Activated CD4-positive, alpha-beta T cell treated with anti-CD3 and anti-CD28 coated beads, Interleukin-2, amount 50 U/mL, for 16 hours (primary cell): Measurements from ENCODE around the gene PRR3.
A peak's percentile ranks its signal among the peaks of the same experiment; 100 is the strongest.

ENCODE experiments used
- DNase-seq: peaks from one replicate; pipeline ENCODE4 v3.0.0-alpha.2; 2020

PRR3 gene

DNA sequence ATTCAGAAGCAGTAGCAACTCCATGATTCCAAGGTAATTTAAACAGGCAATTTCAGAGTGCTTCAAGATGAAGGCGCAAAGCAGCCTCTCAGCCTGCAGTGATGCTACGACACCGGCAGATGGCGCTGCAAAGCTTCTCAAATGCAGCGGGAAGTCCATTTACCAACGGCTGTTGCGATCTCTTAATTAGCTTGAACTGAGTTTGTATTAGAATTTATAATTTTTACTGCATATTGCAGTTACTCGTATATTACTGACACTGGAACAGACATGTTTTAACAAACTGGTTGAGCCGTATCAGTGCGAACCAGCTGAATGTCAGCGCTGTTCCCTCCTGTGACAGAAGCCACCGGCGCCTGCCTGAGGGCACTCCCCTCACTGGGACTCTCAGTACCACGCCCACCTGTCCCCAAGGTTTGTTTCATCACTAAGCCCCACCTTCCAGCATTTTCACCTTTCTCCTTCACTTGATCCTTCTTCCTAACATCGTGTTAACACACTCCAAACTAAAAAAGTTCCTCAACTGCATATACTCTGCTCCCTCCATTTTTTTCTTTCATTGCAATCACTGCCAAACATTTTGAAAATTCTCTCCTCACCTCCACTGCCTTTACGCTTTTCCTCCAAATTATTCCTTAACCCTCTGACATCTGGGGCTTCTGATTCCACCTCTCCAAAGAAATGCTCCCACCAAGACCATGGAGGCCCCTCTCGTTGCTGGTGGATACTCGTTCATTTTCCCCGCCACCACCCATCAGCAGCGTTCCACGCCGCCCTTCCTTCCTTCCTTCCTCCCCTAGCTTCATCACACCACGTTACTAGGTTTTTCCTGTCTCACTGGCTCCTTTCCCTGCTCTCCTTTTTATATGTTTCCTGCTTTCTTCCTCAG lies 15.3 kb upstream of the PRR3 start:
- DNase-seq, result peak; percentile 84

DNA sequence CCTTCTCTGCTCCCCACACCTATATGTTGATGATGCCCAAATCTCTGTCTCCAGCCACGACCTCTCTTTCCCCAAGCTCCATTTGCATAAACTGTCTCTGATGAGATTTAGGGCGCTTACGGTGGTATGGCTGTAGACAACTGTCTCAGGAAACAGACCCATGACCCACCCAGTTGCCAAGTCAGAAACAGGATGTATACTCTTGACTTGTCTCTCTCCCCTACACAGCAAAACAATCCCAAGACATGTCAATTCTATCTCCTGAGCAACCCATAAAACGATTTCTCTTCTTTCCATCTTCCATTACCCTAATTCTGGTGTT lies 14.7 kb upstream of the PRR3 start:
- DNase-seq, result peak; percentile 14

DNA sequence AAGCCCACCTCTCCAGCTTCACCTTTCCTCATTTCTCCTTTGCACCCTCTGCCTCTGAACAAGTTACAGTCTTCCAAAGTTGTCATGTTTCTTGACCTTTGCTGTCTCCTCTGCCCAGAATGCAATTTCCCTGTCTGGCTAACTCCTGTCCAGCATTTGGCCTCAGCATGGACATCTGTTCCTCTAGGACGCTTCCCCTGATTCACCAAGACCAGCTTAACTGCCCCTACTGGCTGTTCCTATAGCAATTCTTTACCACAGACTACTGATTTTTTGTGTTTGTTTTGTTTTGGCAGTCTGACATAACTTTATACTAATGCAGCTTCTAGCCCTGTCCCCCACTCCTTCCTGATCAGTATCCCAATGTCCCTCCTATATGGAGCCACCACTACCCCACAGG lies 14.2 kb upstream of the PRR3 start:
- DNase-seq, result no peak

DNA sequence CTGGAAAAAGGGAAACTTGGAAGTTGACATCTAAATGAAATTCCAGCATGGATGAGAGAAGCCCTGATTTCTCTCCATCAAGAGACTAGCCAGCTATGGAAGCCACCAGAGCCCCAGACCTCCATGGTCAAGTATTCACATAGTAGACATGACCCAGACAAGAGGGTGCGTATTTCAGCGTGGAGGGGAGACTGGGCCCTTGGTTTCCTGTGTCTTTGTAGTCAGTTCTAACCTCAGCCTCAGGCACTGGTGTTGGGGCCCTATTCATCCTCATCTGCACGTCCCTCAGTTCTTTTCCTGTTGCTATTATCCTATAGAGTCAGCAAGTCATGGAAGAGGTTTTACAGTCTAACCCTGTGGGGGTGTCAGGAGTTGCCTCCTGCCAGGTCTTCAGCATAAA lies 13.3 kb upstream of the PRR3 start:
- no peak for DNase-seq

DNA sequence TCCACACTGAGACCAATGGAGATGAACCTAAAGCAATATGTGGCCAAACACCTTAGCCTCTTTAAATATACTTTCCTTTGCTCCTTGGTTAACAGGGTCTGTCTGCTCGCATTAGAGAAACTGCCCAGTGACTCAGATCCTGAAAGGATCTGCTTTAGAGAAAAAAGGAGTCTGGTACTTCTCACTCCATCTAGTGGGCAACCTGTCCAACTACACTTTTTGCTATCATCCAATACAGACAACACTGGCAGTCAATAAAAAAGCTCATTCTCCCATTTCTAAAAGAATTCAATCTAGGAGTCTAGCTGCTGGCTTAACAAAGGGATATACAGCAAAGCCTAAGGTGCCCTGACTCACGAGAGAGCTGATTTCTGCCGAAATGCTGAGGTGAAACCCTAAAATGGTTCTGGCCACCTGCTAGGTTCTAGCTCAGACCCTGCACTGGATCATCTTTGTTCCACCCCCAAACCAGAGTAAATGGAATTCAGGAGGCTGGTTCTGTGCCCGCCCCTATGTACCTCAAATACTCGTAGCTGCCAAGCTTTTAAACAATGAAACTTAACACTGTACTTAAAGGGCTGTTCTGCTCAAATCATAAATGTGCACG lies 12.3 kb upstream of the PRR3 start:
- DNase-seq, result peak; percentile 77

DNA sequence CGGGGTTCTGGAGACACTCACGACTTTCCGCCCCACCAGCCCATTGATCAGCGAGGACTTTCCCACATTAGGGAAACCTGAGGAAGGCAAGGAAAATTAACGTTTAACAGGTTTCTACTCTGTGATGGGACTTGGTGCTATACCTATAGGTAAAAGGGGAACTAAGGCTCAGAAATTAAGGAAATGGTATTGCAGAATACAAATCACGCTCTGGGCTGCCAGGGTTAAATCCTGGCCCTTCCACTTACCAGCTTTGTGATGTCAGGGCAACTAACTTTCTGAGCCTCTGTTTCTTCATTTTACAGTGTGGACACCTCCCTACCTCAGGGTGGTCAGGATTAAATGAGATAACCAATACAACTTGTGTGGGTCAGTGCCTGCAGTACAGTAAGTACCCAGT lies 9.6 kb upstream of the PRR3 start:
- no peak for DNase-seq

DNA sequence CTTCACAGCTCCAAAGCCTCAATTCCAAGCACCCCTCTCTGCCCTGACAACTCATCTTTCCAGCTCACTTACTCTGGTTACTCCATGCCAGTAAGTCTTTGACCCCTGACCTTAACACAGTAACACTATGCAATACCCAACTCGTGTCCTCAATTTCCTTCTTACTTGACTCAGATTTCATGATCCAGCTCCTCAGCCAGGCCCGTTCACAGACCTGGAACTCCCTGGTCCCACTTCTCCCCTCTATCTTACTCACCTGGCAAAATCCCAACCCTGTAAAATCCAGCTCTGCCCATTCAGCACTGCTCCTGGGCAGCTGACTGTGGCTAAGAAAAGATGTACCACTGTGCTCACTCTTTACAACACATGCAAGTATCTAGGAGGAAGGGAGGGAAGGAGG lies 8.7 kb upstream of the PRR3 start:
- DNase-seq, result no peak

DNA sequence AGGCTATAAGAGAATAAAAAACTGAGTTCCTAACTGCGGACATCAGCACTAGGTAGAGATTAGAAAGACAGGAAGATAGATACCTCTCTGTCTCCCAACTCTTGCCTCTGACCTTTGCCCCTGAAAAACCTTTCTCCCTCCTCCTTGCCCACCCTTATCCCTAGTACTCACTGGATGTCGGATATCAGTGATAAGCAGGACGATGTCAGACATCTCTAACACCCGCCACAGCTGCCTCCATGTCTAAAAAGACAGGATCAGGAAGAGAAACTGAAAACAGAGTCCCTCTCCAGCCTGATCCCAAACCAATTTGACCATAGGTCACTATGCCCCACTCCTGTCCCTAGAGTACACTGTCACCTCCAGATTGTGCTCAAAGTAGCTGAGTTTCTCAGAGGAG lies 2.7 kb upstream of the PRR3 start:
- DNase-seq, result no peak

DNA sequence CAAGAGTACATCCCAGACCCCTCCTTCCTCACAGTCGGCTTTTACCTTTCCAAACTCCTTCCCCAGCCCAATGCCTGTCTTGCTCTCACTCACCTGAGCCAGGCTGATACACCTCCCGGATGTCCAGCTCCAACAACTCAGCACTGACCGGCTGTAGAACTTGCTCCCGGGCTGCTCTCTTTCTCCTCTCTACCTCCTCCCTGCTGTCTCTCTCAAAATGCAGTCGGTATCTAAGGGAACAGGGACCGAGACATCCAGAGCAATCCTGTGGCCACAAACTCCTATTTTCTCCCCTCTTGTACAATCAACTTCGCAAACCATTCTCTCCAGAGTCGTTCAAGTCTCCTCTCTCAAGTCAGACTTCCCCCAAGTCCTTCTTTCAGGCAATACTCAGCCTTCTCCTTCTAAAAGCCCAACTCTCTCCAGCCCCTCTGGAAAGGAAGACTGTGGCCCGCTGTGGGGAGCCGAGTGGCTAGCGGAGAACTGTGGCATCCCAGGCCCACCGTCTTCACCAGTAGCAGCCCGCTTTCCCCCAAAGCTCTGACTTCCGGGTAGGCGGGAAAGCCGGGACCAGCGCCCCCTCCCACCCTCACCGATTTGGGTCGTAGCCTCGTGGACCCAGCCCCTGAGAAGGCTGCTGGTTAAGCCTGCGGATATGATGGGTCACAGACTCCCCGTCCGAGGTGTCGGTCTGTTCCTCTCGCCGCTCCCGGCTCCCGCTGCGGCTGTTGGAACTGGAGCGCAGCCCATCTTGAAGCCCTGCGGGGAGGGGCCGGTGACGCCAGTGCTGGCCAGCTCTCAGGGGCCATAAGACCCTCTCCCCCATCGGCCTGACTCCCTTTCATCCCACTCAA lies 1.9 kb upstream of the PRR3 start:
- no peak for DNase-seq

DNA sequence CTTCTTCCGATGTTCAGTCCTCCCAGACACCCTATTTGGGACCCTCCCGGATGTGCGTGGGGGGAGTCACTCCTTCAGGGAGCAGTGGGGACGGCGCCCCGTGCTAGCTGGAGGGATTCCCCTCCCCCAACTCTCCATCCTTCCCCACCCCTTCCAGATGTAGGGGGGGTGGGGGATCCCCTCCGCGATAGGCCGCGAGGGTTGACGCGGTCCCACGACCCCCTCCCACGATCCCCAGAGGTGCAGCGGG lies 1.4 kb upstream of the PRR3 start:
- no peak for DNase-seq

DNA sequence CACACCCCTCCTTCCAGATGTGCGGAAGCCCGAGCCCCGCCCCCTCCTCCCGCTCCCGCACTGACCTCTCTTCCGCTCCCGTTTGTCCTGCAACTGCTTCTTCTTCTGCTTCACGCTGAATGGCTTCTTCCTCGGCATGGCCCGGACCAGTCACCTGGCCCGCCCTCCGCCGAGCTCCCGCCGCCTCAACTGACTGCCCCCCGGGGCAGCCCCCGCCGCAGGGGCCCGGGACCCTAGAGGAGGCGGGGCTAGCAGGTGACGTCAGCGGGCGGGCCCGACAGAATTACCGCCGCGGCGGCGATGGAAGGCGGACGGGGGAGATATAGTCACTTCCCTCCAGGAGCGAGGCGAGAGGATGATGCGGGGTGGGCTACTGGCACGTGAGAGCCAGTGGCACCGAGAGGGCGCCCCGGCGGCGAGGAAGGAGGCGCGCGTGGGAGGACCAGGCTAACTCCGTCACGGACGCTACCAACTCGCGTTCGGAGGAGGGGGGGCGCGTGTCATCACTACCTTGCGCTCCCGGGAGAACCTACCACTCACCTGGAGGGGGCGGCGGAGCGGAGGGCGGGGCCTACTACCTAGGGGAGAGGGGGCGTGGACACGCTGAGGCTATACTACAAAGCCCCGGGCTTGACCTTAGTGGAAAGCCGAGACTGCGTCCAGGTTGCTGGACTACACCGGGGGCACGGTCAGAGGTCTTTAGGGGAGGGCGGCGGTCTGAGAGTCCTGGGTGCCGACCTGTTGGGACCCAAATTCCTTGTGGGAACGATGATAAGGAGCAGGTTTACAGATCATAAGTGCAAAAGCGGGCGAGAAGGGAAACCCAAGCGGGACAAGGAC lies 809 bp upstream of the PRR3 start, which contains the start of gene GNL1:
TSS of gene GNL1 (minus strand) at position 424 of the 840 bp plus-strand sequence. CDS start at position 138, 286 bp downstream.
- DNase-seq, result peak; percentile 97

DNA sequence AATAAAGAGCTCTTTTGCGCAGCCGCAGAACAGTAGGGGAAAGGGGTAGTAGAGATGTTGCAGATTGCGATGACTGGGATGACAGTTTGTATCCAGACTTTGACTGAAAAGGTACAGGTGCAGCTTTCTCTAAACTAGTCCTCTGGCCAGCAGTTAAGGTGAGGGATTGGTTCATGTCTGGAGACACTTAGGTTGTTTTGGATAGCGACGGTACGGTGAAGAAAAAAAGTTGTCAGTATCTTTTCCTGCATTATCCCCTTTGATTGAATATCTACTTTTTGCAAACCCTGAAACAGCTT lies 537 bp downstream of the PRR3 start:
- no peak for DNase-seq

DNA sequence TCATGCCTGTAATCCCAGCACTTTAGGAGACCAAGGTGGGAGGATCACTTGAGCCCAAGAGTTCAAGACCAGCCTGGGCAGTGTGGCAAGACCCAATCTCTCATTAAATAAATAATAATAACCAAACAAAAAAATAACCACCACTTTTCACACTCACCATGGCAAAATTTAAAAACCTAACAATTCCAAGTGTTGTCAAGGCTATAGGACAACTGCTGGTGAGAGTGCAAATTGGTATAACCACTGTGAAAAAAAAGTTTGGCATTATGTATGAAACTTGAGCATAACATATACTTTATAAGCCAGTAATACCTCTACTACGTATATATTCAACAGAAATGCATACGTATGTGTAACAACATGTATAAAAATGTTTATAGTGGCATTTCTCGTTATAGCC lies 3.8 kb downstream of the PRR3 start:
- no peak for DNase-seq

DNA sequence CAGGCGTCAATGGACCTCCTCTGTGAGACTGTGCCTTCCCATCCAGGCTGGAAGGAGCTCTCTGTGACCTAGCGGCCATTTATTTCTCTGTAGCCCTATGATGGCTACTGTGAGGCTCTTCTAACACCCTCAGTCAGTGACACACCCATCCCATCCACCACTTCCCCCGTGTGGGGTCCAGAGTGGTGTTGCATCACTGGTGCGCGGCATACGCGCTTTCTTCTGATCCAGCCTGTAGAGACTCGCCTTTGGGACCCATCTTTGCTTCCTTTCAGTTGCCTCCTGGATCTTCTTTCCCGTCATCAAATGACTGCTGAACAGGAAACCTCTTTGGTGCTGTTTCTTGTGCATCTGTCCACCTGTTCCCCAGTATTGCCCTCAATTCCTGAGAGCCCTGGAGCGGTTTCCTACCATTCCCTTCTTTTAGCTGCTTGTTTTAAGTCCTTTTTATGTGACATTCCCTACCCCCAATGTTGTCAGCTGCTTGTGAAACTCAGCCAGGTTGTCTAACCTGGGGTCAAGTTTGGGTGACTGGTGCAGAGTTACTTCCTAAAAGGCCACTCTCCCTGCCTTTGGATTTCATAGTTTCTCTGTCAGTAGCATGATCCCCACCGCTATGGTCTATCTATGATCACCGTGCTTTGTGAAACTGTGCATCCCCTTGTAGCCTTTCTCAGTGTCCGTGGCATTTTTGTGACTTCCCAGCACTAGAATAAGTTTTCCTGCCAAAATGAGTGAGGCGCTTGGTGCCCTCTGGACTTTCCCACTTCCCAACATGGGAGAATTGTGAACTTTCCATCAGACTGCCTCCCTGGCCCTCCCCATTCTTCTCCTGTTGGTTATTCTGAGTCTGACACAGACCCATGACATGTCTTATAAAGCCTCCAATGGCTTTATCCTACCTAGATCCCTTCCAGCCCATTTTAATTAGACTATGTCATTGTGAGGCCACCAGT lies 5.7 kb downstream of the PRR3 start:
- DNase-seq, result no peak

DNA sequence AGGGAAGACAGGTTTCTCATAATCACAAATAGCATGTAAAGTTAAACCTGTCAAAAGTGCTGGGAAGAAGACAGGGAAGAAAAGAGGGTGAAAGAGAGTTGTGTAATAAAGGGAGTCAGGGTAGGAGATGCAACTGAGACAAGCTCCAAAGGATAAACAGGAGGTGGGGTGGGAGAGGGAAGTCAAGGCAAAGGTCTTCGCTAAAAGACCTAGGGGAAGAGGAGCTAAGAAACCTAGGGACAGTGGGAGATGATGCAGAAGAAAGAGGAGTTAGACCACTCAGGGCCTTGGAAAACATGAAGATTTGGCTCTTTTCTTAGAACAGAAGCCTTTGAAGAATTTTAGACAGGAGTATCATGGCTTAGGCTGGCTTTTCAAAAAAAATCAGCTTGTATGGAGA lies 7.0 kb downstream of the PRR3 start:
- no peak for DNase-seq

DNA sequence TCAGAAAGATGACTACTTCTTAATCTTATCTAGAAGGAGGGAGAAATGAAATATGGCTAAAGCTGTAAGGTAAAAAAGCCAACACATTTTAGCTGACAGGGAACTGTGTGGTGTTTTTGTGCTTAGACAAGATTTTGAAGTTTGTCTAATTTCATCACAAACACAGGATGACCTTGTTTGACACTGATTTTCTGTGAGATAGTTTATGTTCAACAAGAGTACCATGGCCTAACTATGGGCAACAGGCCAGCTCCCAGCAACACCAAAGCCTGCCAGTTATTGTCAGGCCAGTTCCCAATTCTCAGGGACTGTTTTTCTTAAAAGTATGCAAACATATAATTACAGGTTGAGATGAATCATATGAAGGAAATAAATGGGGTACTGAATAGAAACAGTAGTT lies 8.7 kb downstream of the PRR3 start:
- no peak for DNase-seq

DNA sequence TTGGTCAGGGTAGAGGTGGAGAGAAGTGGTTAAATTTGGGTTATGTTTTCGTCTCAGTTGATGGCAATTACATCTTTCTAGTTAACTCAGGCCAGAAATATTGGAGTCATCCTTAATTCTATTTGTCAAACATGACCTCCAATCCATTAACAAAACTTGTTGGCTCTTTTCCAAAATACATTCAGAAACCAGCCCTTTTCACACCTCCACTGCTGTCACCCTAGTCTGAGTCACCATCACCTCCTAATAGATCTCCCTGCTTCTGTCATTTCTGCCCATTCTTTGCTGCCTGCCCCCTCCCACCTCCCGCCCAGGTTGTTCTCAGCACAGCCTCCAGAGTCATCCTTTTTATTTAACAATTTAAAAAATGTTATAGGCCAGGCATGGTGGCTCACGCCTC lies 11.2 kb downstream of the PRR3 start:
- DNase-seq, result peak; percentile 71

DNA sequence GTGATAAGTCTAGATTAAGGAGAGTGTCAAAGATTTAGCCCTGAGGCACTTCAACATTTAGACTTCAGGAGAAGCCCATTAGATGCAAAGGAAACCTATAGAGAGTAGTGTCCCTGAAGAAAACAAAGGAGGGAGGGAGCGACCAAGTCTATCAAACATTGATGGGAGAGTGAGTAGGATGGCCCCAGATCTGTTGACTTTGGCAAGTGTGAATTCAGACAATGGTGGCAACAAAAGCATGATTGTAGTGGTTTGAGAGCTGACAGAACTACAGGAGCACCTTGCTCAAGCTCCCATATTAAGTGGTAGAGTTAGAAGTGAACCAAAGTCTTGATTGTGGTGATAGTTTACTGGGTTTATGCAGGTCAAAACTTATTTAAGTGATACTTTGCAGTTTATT lies 13.2 kb downstream of the PRR3 start:
- no peak for DNase-seq

DNA sequence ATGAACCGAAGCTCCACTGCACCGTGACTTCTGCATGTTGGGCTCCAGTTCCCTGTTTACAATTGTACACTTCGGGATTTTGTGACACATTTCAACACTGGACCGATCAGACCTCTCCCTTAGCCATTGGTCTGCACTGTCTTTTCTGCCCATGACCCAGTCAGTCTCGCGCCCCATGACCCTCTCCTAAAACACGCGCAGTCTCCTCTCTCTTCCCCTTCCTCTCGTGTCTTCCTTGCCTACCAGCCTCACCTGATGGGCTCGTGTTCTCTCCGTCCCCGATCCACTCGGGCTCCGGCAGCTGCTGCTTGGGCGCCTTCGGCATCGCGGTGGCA lies 13.6 kb downstream of the PRR3 start:
- no peak for DNase-seq

DNA sequence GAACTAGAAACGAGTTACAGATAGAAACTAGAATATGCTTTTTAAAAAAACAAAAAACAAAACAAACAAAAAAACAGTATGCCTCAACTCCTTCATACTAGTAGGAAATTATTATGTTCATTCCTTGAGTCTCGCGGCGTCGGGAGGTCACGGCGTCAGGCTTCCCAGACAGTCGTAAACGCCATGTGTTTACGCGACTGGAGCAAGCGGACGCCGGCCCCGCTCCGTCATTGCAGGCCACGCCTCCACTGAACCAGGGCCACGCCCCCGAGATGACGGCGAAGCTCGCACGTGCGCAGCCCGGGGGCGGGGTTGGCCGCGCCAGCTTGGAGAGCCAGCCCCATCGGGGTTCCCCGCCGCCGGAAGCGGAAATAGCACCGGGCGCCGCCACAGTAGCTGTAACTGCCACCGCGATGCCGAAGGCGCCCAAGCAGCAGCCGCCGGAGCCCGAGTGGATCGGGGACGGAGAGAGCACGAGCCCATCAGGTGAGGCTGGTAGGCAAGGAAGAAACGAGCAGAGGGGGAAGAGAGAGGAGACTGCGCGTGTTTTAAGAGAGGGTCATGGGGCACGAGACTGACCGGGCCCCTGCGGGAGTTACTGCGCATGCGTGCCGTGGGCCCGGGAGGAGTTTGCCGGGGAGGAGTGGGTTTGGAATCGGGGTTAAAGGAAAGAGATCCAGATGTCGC lies 14.1 kb downstream of the PRR3 start, which contains the start of gene ABCF1:
TSS of gene ABCF1 (plus strand) at position 368 of the 687 bp plus-strand sequence. CDS start at position 414, 46 bp downstream.
- peak; percentile 99 for DNase-seq

DNA sequence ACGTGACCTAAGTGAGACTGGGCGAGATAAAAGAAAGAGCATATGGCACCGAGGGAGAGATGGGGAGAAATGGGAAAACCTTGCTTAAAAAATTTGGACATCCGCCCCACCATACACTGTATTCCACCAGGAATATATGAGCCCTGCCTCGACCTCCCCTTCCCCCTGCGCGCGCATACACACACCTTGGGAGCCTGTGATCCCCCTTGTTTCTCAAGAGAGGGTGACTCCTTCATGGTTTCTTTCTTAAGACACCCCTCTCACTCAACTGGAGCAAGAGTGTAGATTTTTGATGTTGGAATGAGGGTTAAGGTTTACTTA lies 14.6 kb downstream of the PRR3 start:
- DNase-seq, result no peak

DNA sequence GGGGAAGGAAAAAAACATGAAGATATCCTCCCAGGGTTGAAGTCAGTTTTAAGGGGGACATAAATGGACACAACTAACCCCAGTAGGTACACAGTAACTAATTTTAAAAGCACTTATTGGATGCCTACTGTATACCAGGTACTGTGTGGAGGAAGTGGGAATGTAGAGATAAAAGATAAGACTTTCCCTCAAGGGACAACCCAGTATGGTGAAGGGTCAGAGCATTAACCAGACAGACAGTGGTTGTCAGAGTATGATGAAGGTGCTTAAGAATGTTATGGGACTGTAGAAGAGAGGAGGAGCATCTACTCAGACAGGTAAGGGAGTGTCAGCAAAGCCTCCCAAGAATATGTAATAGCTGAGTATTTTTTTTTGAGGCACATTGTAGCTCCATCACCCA lies 15.1 kb downstream of the PRR3 start:
- no peak for DNase-seq
